ENCODE measurements around the gene RPS2. TPM values are rescaled to one million over a fixed set of nuclear protein-coding genes. Genes with fewer than 3 reads are reported as not detected.
A peak's percentile ranks its signal among the peaks of the same experiment; 100 is the strongest.

RPS2 gene
- total and polyA plus RNA-seq, 2 of the 8 experiments (the other 6 are each of a cell fraction or from before 2014, with no cell fraction given), result 4,042 to 16,783 TPM

GRCh38 chr16:1917056-1917664 is 47.5 kb downstream of the RPS2 start:
- H3K4me3 ChIP-seq (ENCODE audit: extremely low read depth in 1 of 4, insufficient read depth in 2 of 4, low read depth in 3 of 4, low read length in 4 of 4), result peak overlapping the region in 2 of 4 experiments; percentile 34 to 54; a peak in 4 of 8 replicates
- H3K27me3 ChIP-seq (replicated peaks in 1 of 4; ENCODE audit: control insufficient read depth in 3 of 4, extremely low read depth in 1 of 4, insufficient read depth in 3 of 4, low read length in 3 of 4), result peaks cover 39 to 74% (median 61%) of the 10 kb centered on the region in 4 experiments
- no peak overlapping the region for H3K23ac ChIP-seq (ENCODE audit: insufficient read length)
- H3K56ac ChIP-seq (replicated peaks; ENCODE audit: insufficient read length, low read depth, low read length), result no peak overlapping the region
- ChIA-PET POLR2A (ENCODE audit: partially characterized antibody) (interaction anchor here (0.8 to 2.8 kb wide), 5 partner anchors 10 to 48 kb away, joined by 3 to 15 read pairs (median 7); partner anchors contain the start of gene RPS2), CTCF (ENCODE audit: partially characterized antibody) (interaction anchor here (0.8 to 4.0 kb wide), 4 partner anchors 11 to 53 kb away, joined by 3 to 19 read pairs (median 4); no protein-coding TSS in a partner anchor)
- H3K79me1 ChIP-seq (ENCODE audit: low read depth, low read length), result no peaks in the 10 kb centered on the region
- H2AK5ac ChIP-seq (ENCODE audit: low read depth, low read length), result no peak overlapping the region
- H2BK15ac ChIP-seq (ENCODE audit: low read length), result no peak overlapping the region
- H3K9me3 ChIP-seq (ENCODE audit: insufficient read depth in 2 of 2, low read depth in 1 of 2, low read length in 1 of 2), result no peaks in the 10 kb centered on the region
- H3K4me1 ChIP-seq (replicated peaks in 1 of 4; ENCODE audit: control insufficient read depth in 3 of 4, insufficient read depth in 4 of 4, low read length in 3 of 4), result peaks cover 0 to 37% (median 23%) of the 10 kb centered on the region in 4 experiments; a peak in 6 of 7 replicates
- H3K14ac ChIP-seq (ENCODE audit: insufficient read length), result no peak overlapping the region
- H2BK5ac ChIP-seq (ENCODE audit: low read depth, low read length), result no peak overlapping the region
- H2BK120ac ChIP-seq (replicated peaks; ENCODE audit: low read depth, low read length), result no peak overlapping the region
- H4K20me1 ChIP-seq (replicated peaks in 1 of 2; ENCODE audit: control insufficient read depth in 1 of 2, insufficient read depth in 2 of 2, low read length in 2 of 2), result peaks cover 4 to 9% of the 10 kb centered on the region in 2 experiments
- no peak for FAIRE-seq
- H3K79me2 ChIP-seq (ENCODE audit: control insufficient read depth in 1 of 2, insufficient read depth in 2 of 2, low read length in 2 of 2), result no peaks in the 10 kb centered on the region
- peak overlapping the region; percentile 44 for H4K91ac ChIP-seq (replicated peaks; ENCODE audit: insufficient read length, low read length)
- H4K5ac ChIP-seq (ENCODE audit: insufficient read length, low read depth, low read length), result no peak overlapping the region
- peaks cover 0 to 7% (median 0%) of the 10 kb centered on the region in 4 experiments; a peak in 1 of 8 replicates for H3K36me3 ChIP-seq (ENCODE audit: control insufficient read depth in 2 of 4, insufficient read depth in 4 of 4, low read length in 3 of 4)
- no peak overlapping the region for H2BK12ac ChIP-seq (ENCODE audit: low read depth, low read length)
- peak overlapping the region; percentile 65 to 80 for H3K4me2 ChIP-seq (ENCODE audit: insufficient read depth in 1 of 2, low read depth in 2 of 2, low read length in 2 of 2)
- peak overlapping the region; percentile 60; the same call in 1 of the 2 replicates for H3K18ac ChIP-seq (ENCODE audit: extremely low read depth, low read length)
- H3K9ac ChIP-seq (replicated peaks in 1 of 4; ENCODE audit: extremely low read depth in 1 of 4, low read depth in 3 of 4, low read length in 3 of 4), result no peak overlapping the region
- no peak overlapping the region for H2BK20ac ChIP-seq (ENCODE audit: low read length)
- peaks cover 9% of the 10 kb centered on the region; the same call in 1 of the 2 replicates for H3K23me2 ChIP-seq (ENCODE audit: low read depth, low read length)
- no peak overlapping the region for H4K8ac ChIP-seq (ENCODE audit: extremely low read depth, insufficient read depth, low read length)
- TF ChIP-seq BRCA1 (IDR thresholded peaks at IDR 0.05; ENCODE audit: low read depth, low read length), result no peak
- TF ChIP-seq YY1 (IDR thresholded peaks at IDR 0.05; ENCODE audit: low read depth, low read length), result no peak
- TF ChIP-seq EZH2 (IDR thresholded peaks at IDR 0.05; ENCODE audit: low read depth, low read length, severe bottlenecking), result no peak
- TF ChIP-seq E2F6 (IDR thresholded peaks at IDR 0.05), result no peak
- TF ChIP-seq POLR2AphosphoS5 (IDR thresholded peaks at IDR 0.05; ENCODE audit: low read depth, low read length), result no peak
- TF ChIP-seq NRF1 (IDR thresholded peaks at IDR 0.05; ENCODE audit: low read depth, low read length), result no peak
- no peak for TF ChIP-seq PHF8 (conservative IDR thresholded peaks at IDR 0.05; ENCODE audit: low read depth, low read length)
- no peak for TF ChIP-seq CEBPB (IDR thresholded peaks at IDR 0.05; ENCODE audit: low read depth, low read length)
- TF ChIP-seq SRF (IDR thresholded peaks at IDR 0.05; ENCODE audit: low read depth, low read length), result no peak
- TF ChIP-seq SAP30 (IDR thresholded peaks at IDR 0.05; ENCODE audit: insufficient read depth, insufficient replicate concordance, low read length), result no peak
- no peak for TF ChIP-seq TAF1 (IDR thresholded peaks at IDR 0.05; ENCODE audit: low read depth, low read length)
- no peak for DNase-seq (ENCODE audit: low read depth in 1 of 2, low spot score in 2 of 2)
- H2AFZ ChIP-seq (ENCODE audit: low read length), result no peak overlapping the region
- WGBS, 2 experiments (ENCODE audit: extremely low coverage in 1 of 2, insufficient coverage in 1 of 2, insufficient read length in 1 of 2, insufficient replicate concordance in 2 of 2, low coverage in 1 of 2, low lambda C conversion rate in 2 of 2, missing lambda C conversion rate in 1 of 2), result 13% methylated on average over 21 of the region's 22 CpGs; no CpG with 5 or more reads in 1 of the 2 experiments
- no peak overlapping the region for H3K27ac ChIP-seq (ENCODE audit: low read depth, low read length)
- H3K4ac ChIP-seq (replicated peaks; ENCODE audit: insufficient read length, low read depth, low read length), result no peak overlapping the region

Measured in H1 (cell line).